Immature natural killer cell (primary cell): ENCODE data around the gene LRRC8A. TPM values are rescaled to one million over a fixed set of nuclear protein-coding genes. Genes with fewer than 3 reads are reported as not detected.
"Not testable (repeated sequence)": the region's sequence is repeated elsewhere in the genome, so short reads cannot be mapped to it uniquely, and the experiment has no call there.

ENCODE experiments used
- DNase-seq, 3 donors: peaks; one replicate each; pipeline ENCODE4 v3.0.0; 2022; ENCODE audit warnings: mixed read lengths in 1 of 3
- H3K27ac Mint-ChIP-seq, 6 donors: one replicate each; pipeline ENCODE4 v1.8.0; 2020; ENCODE audit warnings: mixed read lengths in 6 of 6, mild to moderate bottlenecking in 5 of 6, inconsistent platforms in 4 of 6, moderate library complexity in 3 of 6
- H3K27me3 Mint-ChIP-seq, 3 donors: one replicate each; pipeline ENCODE4 v1.8.0; 2020 to 2021; ENCODE audit warnings: low read depth in 3 of 3, mild to moderate bottlenecking in 3 of 3, mixed read lengths in 3 of 3, moderate library complexity in 3 of 3, inconsistent platforms in 1 of 3
- H3K36me3 Mint-ChIP-seq, 3 donors: one replicate each; pipeline ENCODE4 v1.8.0; 2020; ENCODE audit warnings: mixed read lengths in 3 of 3, inconsistent platforms in 2 of 3, mild to moderate bottlenecking in 2 of 3
- H3K4me1 Mint-ChIP-seq, 2 donors: one replicate each; pipeline ENCODE4 v1.8.0; 2020; ENCODE audit warnings: inconsistent platforms in 2 of 2, mild to moderate bottlenecking in 2 of 2, mixed read lengths in 2 of 2, moderate library complexity in 1 of 2
- H3K4me3 Mint-ChIP-seq, 5 donors: one replicate each; pipeline ENCODE4 v1.8.0; 2020; ENCODE audit warnings: mild to moderate bottlenecking in 5 of 5, mixed read lengths in 5 of 5, inconsistent platforms in 3 of 5, moderate library complexity in 3 of 5
- H3K9me3 Mint-ChIP-seq, 6 donors: one replicate each; pipeline ENCODE4 v1.8.0; 2020; ENCODE audit warnings: mild to moderate bottlenecking in 6 of 6, mixed read lengths in 6 of 6, inconsistent platforms in 4 of 6, moderate library complexity in 3 of 6
- polyA plus RNA-seq, 3 donors: library from polyadenylated mRNA; unstranded; fragments of 300-500 nt; fragmentation: Illumina TruSeq; gene quantifications; one replicate each; pipeline ENCODE4 v1.2.3, GENCODE V29; 2021

LRRC8A gene
- polyA plus RNA-seq, 3 donors from 2014 or later = 29.3 to 98.2 (median 34.6) TPM

DNA sequence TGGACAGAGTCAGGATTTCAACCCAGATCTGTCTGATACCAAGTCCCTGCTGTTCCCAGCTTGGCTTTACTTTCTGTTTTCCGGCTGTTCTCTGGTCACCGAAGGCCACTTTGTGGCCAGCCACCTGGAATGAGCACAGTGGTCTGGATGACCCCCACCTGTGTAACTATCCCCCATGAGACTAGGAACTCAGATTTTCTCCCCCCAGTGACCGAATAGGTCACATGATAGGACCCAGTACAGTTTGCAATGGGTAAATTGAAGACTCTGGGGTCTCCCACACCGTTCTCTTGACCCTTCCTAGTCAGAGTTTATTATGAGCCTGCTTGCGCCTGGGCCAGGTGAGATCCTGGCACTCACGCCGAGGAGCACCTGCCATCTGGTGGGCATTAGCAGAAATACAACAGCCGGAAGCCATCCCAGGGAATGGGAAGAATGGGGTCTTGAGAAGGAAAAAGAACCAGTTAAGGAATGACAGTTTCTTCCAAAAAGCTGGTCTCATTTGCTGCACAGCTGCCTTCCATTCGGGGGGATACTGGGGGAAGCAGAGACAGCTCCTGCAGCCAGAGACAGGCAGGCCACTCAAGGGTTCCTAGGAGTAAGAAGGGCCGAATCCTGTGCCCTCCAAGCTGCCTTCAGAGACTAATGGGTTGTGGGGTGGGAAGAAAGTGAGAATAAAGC is 45.9 kb downstream of the LRRC8A start:
- Mint-ChIP-seq H3K9me3 (no peaks in the 10 kb centered on the region), H3K4me1 (peaks cover 20 to 26% of the 10 kb centered on the region in 2 donors), H3K36me3 (peaks cover 0 to 4% (median 0%) of the 10 kb centered on the region in 3 donors), H3K4me3 (peak overlapping the region in 2 of 5 donors; percentile 29 to 41), H3K27me3 (peaks cover 0 to 2% (median 0%) of the 10 kb centered on the region in 3 donors), H3K27ac (peak overlapping the region in 5 of 6 donors; percentile 5 to 84 (median 73))
- DNase-seq = peak; percentile 40 to 55 (median 51)

GRCh38 chr9:128928624-128929023 is 46.7 kb downstream of the LRRC8A start:
- Mint-ChIP-seq H3K9me3 (no peaks in the 10 kb centered on the region), H3K27me3 (peaks cover 0 to 2% (median 0%) of the 10 kb centered on the region in 3 donors), H3K4me1 (peaks cover 13 to 18% of the 10 kb centered on the region in 2 donors), H3K4me3 (no peak overlapping the region), H3K27ac (no peak overlapping the region), H3K36me3 (peaks cover 0 to 4% (median 0%) of the 10 kb centered on the region in 3 donors)
- no peak for DNase-seq

DNA sequence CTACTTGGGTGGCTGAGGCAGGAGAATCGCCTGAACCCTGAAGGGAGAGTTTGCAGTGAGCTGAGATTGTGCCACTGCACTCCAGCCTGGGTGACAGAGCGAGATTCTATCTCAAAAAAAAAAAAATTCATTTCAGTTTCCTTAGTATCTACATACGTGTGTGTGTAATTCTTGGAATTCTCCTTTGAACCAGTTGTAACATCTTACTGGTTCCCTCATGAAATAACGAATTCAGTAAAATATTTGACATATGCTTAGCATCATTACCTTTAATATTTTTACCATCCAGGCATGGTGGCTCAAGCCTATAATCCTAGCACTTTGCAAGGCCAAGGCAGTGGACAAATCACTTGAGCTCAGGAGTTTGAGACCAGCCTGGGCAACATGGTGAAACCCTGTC is 47.6 kb downstream of the LRRC8A start:
- no peak for DNase-seq
- Mint-ChIP-seq H3K4me1 (peaks cover 12 to 17% of the 10 kb centered on the region in 2 donors), H3K27me3 (peaks cover 0 to 3% (median 0%) of the 10 kb centered on the region in 3 donors), H3K27ac (no peak overlapping the region), H3K4me3 (no peak overlapping the region), H3K9me3 (no peaks in the 10 kb centered on the region), H3K36me3 (peaks cover 0 to 4% (median 0%) of the 10 kb centered on the region in 3 donors)

DNA sequence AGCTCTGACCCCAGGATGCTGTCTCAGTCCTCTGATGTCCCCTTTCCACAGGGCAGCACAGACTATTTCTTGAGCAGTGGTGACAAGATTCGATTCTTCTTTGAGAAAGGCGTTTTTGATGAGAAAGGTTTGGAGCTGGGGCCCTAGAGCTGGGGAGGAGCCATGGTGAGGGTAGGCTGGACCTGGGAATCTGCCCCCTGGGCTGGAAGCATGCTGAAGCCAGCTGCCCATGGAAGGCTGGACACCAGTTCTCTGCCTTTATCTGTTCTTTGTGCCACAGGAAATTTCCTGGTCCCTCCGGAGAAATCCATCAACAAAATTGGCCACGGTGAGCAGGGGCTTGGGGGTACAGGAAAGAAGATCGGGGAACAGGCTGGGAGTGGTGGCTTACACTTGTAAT is 51.8 kb downstream of the LRRC8A start:
- Mint-ChIP-seq H3K9me3 (no peaks in the 10 kb centered on the region), H3K36me3 (no peaks in the 10 kb centered on the region), H3K4me3 (no peak overlapping the region), H3K27ac (no peak overlapping the region), H3K27me3 (peaks cover 0 to 2% (median 0%) of the 10 kb centered on the region in 3 donors), H3K4me1 (no peaks in the 10 kb centered on the region)
- no peak for DNase-seq

- Mint-ChIP-seq H3K27ac (no peak overlapping the region), H3K4me3 (no peak overlapping the region), H3K36me3 (no peaks in the 10 kb centered on the region), H3K9me3 (no peaks in the 10 kb centered on the region), H3K4me1 (no peaks in the 10 kb centered on the region), H3K27me3 (peaks cover 0 to 2% (median 0%) of the 10 kb centered on the region in 3 donors)
- DNase-seq = no peak
These were observed 54.4 kb downstream of the LRRC8A start for GRCh38 chr9:128936171-128936865.

DNA sequence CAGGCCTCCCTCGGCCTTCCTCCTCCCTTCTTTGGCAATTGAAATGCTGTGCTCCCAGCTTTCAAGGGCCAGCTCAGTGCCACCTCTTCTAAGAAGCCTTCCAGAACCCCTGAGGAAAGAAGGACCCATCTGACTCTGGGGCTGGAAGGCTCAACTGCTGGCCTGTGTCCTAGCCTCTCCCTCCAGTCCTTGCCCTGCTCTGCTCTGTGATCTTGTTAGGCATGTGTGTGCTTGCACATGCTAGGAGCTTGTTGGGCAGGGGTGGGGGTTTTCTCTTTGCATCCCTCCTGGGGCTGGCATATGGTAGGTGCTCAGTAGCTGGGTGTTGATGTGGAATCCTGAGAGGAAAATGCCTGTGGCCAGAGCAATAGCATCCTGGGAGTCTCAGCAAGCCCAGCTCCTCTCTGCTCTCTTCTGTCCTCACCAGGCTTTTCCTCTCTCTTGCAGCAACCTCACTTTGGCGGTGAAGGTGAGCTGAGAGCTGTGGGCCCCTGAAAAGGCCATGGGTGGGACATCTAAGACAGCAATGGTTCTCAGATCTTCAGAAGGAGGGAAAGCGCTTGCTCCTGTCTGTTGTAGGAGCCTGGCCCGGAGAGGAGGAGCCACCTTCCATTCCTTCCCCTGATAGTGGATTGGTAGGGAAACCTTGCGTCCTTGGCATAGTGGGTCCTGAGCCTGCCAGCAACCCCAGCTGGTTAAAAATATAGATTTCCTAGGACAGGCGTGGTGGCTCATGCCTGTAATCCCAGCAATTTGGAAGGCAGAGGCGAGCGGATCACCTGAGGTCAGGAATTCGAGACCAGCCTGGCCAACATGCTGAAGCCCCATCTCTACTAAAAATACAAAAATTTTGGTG is 55.6 kb downstream of the LRRC8A start:
- Mint-ChIP-seq H3K27ac (no peak overlapping the region), H3K36me3 (no peaks in the 10 kb centered on the region), H3K4me3 (no peak overlapping the region), H3K4me1 (no peaks in the 10 kb centered on the region), H3K27me3 (peaks cover 0 to 2% (median 0%) of the 10 kb centered on the region in 3 donors), H3K9me3 (no peaks in the 10 kb centered on the region)
- no peak for DNase-seq

DNA sequence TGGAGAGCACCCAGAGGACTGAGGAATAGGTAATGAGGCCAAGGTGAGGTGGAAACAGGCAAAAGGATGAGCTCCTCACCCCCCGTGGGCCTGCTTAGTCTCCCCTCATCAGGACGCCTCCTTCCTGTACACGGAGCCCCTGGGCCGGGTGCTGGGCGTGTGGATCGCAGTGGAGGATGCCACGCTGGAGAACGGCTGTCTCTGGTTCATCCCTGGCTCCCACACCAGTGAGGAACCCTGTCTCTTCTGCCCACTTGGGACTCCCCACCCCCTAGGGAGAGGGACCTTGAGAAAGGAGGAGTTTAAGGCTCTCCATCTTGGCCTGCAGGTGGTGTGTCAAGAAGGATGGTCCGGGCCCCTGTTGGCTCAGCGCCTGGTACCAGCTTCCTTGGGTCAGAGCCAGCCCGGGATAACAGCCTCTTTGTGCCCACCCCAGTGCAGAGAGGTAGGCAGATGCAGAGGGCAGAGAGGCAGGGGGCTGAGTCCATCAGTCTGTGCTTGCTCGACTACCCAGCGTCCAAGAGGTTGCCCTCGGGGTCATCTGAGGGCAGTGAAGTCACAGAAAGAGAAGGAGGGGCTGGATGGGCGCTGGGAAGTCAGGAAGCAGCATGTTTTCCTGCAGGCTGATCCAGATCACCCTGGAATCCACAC is 58.5 kb downstream of the LRRC8A start:
- Mint-ChIP-seq H3K9me3 (no peaks in the 10 kb centered on the region), H3K27ac (no peak overlapping the region)
- no peak for DNase-seq

DNA sequence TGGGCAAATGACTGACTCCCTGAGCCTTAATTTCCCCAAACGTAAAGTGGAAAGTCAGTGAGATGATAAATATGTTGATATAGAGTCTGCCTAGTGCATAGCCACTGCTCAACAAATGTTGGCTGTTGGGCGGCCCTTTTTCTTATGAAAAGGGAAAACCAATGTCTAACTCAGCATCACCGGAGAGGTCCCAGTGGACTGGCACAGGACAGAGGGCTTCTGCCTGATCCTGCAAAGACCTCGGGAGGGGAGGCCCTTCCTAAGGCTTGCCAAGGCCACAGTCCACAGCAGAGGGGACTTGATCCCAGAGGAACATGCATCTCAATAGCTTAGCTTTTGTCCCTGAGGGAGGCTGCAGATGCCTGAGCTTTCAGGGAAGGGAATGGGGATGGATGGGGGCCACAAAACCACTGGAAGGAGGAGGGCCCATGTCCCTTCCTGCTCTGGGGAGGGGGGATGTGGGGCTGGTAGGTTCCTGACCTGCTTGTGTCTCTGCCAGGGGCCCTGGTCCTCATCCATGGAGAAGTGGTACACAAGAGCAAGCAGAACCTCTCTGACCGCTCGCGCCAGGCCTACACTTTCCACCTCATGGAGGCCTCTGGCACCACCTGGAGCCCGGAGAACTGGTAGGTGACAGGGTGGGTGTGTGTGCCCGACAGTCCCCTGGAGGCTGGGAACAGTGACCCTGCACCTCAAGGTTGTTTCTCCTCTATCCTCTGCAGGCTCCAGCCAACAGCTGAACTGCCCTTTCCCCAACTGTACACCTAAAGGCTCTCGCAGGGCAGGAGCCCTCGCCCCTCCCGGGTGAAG is 59.2 kb downstream of the LRRC8A start:
- Mint-ChIP-seq H3K36me3 (no peaks in the 10 kb centered on the region), H3K4me1 (peaks cover 8% of the 10 kb centered on the region in 2 donors), H3K27me3 (peaks cover 0 to 2% (median 0%) of the 10 kb centered on the region in 3 donors), H3K27ac (no peak overlapping the region), H3K9me3 (no peaks in the 10 kb centered on the region), H3K4me3 (no peak overlapping the region)
- no peak for DNase-seq

More for the DNA sequence above, 58.5 kb downstream of the LRRC8A start:
- H3K27me3 Mint-ChIP-seq = no peaks in the 10 kb centered on the region
- H3K36me3 Mint-ChIP-seq = no peaks in the 10 kb centered on the region
- peaks cover under 1% of the 10 kb centered on the region in 2 donors for H3K4me1 Mint-ChIP-seq
- H3K4me3 Mint-ChIP-seq = no peak overlapping the region

GRCh38 chr9:128943832-128944620 is 62.1 kb downstream of the LRRC8A start:
- no peak overlapping the region for H3K27ac Mint-ChIP-seq
- H3K4me1 Mint-ChIP-seq = peaks cover 28 to 33% of the 10 kb centered on the region in 2 donors
- DNase-seq = no peak

DNA sequence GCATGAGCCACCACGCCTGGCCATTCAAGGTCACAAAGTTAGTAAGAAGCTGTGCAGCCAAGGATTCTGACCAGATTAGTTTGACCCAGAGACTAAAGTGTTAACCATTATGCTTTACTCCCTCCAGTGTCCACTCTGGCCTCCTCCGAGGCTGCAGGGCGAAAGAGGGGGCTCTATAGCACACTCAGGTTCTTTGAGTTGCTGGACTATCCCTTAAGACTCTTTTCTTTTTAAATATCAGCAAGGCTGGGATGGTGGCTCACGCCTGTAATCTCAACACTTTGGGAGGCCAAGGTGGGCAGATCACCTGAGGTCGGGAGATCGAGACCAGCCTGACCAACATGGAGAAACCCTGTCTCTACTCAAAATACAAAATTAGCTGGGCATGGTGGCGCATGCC is 63.0 kb downstream of the LRRC8A start:
- H3K27ac Mint-ChIP-seq, H3K36me3 Mint-ChIP-seq, DNase-seq, H3K9me3 Mint-ChIP-seq: not testable (repeated sequence)
- Mint-ChIP-seq H3K4me1 (peaks cover 28 to 33% of the 10 kb centered on the region in 2 donors), H3K4me3 (peak overlapping the region in 1 of 5 donors; percentile 41), H3K27me3 (peaks cover 7 to 14% (median 8%) of the 10 kb centered on the region in 3 donors)

More at GRCh38 chr9:128943832-128944620, 62.1 kb downstream of the LRRC8A start:
- Mint-ChIP-seq H3K27me3 (peaks cover 7 to 14% (median 8%) of the 10 kb centered on the region in 3 donors), H3K9me3 (no peaks in the 10 kb centered on the region), H3K36me3 (peaks cover 0 to 3% (median 0%) of the 10 kb centered on the region in 3 donors), H3K4me3 (no peak overlapping the region)

GRCh38 chr9:128945798-128946501 is 64.0 kb downstream of the LRRC8A start:
- H3K9me3 Mint-ChIP-seq = no peaks in the 10 kb centered on the region
- peaks cover 28 to 33% of the 10 kb centered on the region in 2 donors for H3K4me1 Mint-ChIP-seq
- H3K27me3 Mint-ChIP-seq = peaks cover 7 to 14% (median 8%) of the 10 kb centered on the region in 3 donors
- peaks cover 0 to 6% (median 0%) of the 10 kb centered on the region in 3 donors for H3K36me3 Mint-ChIP-seq
- peak overlapping the region; percentile 95 to 98 (median 97) for H3K27ac Mint-ChIP-seq
- no peak for DNase-seq
- peak overlapping the region; percentile 97 to 99 (median 99) for H3K4me3 Mint-ChIP-seq
